DMS79 (cell line): ENCODE results near the gene EIF3F.

Experiments
- DNase-seq: peaks from one replicate; lab custom pipeline; 2025; lab: John Stamatoyannopoulos, UW

Gene EIF3F

GRCh38 chr11:7994581-7995278 lies 7.6 kb downstream of the EIF3F start:
- DNase-seq = no peak

GRCh38 chr11:7999795-8000194 lies 12.7 kb downstream of the EIF3F start:
- DNase-seq = no peak

- no peak for DNase-seq
Observed at GRCh38 chr11:8000390-8000789, 13.3 kb downstream of the EIF3F start.

- no peak for DNase-seq
Observed at GRCh38 chr11:8002676-8003075, 15.5 kb downstream of the EIF3F start.

DNA sequence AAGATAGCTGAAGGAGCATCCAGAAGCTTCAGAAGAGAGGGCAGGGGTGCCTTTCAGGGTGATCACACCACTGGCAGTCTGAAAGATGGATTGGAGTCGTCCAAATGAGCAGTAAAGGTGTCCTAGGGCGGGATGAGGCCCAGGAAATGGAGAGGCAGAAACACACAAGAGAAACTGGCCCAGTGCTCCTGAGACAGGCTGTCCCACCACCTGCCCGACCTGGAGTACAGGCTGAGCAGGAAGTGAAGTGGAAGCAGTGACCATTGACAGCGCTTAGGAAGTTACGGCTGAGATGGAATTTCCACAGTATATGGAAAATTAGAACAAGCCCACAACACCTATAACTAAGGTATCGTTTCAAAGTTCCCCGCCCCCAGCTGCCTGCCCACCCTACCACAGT lies 16.1 kb downstream of the EIF3F start:
- DNase-seq = no peak

DNA sequence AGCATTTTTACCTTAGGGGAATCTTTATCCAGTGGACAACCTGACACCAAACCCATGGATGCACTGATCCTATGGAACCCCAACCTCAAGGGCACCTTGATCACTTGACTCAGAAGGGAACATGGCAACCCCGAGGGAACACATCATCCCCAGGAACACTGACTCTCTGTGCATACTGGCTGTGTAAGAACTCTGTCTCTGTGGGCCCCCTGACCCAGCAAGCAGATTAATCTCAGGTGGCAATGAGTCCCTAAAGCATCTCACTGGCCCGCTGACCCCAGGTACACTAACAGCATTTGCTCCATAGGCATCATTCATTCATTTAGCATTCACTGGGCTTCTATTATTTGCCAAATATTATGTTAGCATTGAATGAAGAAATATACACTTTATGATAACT lies 16.9 kb downstream of the EIF3F start:
- DNase-seq = no peak

DNA sequence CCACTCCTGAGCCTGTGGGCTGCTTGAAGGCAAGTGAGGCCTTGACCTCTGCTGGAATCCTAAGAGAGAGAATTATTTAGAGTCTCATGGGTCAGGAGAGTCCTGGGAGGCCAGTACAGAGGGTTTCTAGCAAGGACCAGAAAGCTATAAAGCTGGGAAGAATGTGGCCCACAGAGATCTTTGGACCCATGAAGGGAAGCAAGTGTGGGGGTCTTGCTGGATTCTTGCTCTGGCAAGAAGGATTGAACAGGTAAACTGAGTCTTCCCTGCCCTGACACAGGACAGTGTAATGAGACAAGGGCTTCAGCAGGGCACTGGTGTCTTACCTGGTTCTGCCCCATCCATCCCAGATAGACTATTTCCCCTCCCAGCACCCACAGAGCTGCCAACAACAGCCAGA lies 18.4 kb downstream of the EIF3F start:
- no peak for DNase-seq

- DNase-seq = peak; percentile 42
Observed at GRCh38 chr11:8006349-8006977, 19.3 kb downstream of the EIF3F start.

GRCh38 chr11:8008212-8008611 lies 21.1 kb downstream of the EIF3F start:
- no peak for DNase-seq

- no peak for DNase-seq
Observed at GRCh38 chr11:8009856-8010255, 22.7 kb downstream of the EIF3F start.

GRCh38 chr11:8011371-8011770 lies 24.2 kb downstream of the EIF3F start:
- DNase-seq = no peak

DNA sequence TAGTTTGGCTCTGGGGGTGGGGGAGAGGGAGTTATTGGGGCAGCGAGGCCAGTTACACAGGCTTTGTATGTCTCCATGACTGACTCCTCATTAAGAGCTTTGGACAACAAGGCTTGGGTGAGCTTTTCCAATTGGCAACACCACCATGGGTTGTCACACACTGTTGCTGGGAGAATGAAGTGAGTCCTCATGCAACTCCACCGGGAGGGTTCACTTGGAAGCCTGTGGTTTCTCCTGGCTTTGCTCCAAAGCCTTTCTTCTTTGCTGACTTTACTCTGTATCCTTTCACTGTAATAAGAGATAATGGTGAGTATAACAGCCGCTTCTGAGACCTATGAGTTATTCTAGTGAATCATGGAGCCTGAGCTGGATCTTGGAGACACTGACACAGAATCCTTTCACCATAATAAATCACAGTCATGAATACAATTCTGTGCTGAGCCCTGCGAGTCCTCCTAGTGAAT lies 24.9 kb downstream of the EIF3F start:
- DNase-seq = peak; percentile 36

GRCh38 chr11:8013833-8014232 lies 26.7 kb downstream of the EIF3F start:
- DNase-seq = no peak

- no peak for DNase-seq
Observed at GRCh38 chr11:8015753-8016239, 28.7 kb downstream of the EIF3F start.

- no peak for DNase-seq
Observed at GRCh38 chr11:8016440-8016839, 29.3 kb downstream of the EIF3F start.

- no peak for DNase-seq
Observed at GRCh38 chr11:8017071-8017470, 29.9 kb downstream of the EIF3F start.

DNA sequence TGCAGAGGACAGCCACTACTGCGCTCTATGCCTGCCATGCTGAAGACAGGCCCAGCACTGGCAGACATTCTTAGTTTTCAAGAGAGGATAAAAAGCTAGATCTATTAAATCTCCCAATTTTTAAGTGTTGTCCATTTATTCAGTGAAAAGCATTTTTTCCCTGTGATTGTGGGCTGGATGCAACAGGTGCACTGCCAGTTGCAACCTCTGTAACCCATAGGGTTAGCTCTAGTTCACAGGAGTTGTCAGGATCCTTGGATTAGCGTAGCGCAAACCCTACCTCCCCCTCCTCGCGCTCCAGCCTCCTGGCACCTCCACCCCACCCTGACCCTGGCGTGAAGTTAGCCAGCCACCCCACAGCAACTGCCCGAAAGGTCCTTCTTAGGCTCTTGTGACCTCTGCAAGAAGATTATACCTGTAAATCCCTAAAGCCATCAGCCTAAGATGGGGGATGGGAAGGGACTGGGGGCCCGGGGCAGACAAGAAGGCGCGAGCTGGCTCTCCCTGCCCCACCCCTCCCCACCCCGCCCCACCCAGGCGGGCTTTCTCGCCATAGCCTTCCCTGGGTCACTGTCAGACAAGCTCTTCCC lies 30.9 kb downstream of the EIF3F start:
- no peak for DNase-seq

DNA sequence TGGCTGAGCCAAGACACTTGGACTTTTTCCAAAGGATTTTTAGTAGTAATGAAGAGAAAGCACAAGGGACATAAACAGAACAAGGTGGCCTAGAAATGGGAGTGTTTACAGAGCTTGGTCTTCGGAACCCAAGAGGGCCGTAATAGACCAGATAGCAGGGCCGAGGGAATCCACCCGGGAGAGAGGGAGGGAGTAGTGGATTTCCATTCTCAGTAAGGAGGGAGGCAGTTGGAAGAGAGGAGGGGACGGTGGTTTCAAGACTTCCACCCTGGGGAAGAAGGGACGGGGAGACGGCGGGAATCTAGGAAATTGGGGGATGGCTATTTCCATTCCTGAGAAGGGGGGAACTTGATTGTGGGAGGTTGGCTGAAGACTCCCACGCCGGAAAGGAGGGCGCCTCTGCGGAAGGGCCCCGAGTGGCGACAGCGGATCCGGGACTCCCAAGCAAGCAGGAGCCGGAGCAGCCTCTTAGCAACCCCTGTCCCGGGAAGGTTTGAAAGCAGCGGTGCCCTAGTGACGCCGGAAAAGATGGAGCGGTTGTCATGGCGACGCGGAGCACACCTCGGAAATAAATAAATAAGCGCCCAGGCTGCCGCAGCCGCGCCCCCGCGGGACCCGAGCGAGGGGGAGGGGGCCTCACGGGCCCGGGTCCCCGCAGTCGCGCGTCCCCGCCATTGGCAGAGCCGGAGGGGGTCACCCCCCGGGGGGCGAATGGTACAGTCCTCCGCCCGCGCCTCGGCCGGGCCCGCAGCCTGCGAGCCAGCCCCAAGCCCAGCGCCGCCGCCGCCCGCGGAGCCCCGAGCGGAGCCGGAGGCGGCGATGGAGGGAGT lies 31.6 kb downstream of the EIF3F start:
- DNase-seq = peak; percentile 56

DNA sequence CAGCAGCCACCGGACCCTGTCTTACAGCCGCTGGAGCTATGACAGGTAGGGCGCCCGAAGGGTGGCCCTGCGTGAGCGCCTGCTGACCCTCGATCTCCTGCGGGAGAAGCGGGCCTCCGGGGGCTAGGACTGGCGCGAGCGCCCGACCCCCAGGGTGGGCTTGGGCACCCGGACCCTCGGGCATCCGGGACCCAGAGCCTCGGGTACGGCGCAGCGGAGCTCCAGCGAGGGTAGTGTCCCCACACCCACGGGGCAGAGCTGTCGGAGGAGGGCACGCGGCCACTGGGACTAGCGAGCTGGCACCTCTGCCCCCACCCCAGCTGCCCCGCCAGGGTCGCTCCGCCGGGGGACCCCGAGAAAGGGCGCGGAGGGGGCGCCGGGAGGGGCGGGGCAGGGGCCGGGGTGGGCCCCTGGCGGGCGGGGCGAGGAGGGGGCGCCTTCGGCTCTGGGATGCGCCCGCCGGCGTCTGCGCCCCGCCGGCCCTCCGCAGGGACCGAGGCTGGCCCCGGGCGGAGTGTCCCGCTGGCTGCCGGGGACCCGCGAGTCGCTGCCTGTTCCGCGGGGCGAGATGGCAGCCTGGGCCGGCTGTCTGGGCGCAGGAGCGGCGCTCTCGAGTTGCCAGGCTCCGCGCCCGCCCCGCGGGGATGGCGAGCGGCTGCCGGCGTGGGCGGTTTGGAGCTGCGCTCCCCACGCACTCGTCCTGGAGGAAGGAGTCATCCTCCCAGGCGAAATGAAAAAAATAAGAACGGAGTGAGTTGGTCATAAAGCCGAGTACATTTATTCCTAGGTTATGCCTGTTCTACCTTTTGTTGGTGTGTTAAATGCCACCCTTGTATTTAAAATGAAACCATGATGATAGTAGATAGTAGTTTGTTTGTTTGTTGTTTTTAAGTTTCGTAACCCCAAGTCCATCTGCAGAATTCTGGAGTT lies 32.4 kb downstream of the EIF3F start:
- DNase-seq = no peak

DNA sequence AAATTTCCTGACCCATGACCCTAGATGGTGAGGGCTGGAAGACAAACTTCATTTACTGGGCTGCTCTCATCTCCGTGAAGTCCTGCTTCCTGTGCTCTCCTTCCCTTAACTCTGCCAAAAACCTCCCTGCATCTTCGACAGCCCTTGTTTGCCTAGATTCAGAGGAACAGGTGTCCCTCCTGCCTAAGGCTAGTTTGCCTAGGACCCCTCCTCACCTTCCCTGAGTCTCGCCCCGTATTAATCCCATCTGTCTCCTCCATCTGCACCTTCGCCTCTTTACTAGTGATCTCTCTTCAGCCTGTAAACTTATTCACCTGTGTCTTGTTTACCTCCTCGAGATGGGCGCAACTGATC lies 33.1 kb downstream of the EIF3F start:
- no peak for DNase-seq

GRCh38 chr11:8021920-8022319 lies 34.8 kb downstream of the EIF3F start:
- no peak for DNase-seq
